Spleen (tissue), 7 donors: ENCODE data around the gene MEFV.

Experiments
- POLR2A ChIP-seq, 3 donors: fragments of 450-650 bp; IDR thresholded peaks; one replicate each; pipeline ENCODE4 v1.5.1; 2017; ENCODE audit warnings: antibody characterized with exemption in 3 of 3, mild to moderate bottlenecking in 1 of 3
- POLR2AphosphoS5 ChIP-seq, 3 donors: sonication (generic); formaldehyde crosslinking; IDR thresholded peaks; one replicate each; pipeline ENCODE4 v1.5.1; 2017; ENCODE audit warnings: antibody characterized with exemption in 3 of 3
- TF ChIP-seq, protein P1 (sequence below), 11 experiments: fragments of 200-600 bp in 7 of 11; fragments of 450-650 bp in 4 of 11; sonication (generic) in 4 of 11; IDR thresholded peaks in 8 of 11; conservative IDR thresholded peaks in 3 of 11; 1 replicate in 7 of 11; 2 replicates in 4 of 11; pipeline versions ENCODE4 v1.4.0 to v1.8.0; 2016 to 2021; ENCODE audit warnings: antibody characterized with exemption in 11 of 11, inconsistent platforms in 4 of 11, mild to moderate bottlenecking in 1 of 11
- donor health status: DM: no; HTN: no; CAD: no; lungs with moderate emphysema.
- donor health status: DM: no; HTN: no; CAD: no.
- donor health status: DM: no; HTN: no; CAD: no.

DNA sequence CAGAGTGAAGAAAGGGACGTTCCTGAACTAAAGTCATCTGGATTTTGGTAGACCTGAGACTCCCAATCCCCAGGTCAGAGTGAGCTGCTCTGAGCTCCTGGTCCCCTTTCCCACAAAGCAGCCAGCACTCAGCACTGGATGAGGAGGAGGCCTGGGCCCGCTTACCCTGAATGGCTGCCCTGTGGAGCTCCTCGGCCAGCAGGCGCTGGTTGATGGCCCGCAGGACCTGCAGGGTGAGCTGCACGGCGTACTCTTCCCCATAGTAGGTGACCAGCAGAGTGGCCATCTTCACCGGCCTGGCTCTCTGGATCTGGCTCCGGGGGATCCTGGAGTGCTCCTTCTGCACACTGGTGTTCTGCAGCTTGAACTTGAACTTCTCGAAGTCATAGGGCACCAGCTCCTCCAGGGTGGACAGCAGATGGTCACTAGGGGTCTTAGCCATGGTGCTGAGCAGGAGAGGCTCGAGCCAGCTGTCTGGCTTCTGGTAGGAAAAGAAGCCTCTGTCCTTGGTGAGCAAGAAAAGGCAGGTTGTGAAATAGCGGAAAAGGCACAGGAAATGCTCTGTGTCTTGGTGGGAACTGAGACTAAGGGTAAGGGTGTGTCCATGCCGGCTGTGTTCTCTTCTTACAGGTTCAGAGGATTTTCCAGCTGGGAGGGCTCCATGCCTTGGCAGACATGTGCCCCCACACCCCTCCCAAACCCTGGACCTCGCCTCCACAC, at the start of gene MEFV:
- TF ChIP-seq, protein P1, sequence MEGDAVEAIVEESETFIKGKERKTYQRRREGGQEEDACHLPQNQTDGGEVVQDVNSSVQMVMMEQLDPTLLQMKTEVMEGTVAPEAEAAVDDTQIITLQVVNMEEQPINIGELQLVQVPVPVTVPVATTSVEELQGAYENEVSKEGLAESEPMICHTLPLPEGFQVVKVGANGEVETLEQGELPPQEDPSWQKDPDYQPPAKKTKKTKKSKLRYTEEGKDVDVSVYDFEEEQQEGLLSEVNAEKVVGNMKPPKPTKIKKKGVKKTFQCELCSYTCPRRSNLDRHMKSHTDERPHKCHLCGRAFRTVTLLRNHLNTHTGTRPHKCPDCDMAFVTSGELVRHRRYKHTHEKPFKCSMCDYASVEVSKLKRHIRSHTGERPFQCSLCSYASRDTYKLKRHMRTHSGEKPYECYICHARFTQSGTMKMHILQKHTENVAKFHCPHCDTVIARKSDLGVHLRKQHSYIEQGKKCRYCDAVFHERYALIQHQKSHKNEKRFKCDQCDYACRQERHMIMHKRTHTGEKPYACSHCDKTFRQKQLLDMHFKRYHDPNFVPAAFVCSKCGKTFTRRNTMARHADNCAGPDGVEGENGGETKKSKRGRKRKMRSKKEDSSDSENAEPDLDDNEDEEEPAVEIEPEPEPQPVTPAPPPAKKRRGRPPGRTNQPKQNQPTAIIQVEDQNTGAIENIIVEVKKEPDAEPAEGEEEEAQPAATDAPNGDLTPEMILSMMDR (IDR thresholded peaks at IDR 0.05 in 8 of 11, conservative IDR thresholded peaks at IDR 0.05 in 3 of 11) = no peak
- TF ChIP-seq POLR2A (IDR thresholded peaks at IDR 0.05) (no peak), POLR2AphosphoS5 (IDR thresholded peaks at IDR 0.05) (peak in 1 of 3 donors; percentile 64)
